H1 (cell line): ENCODE data around the gene DAZAP1.

Experiments
- CEBPB ChIP-seq: IDR thresholded peaks from 2 replicates; pipeline ENCODE4 v1.6.1; 2012; ENCODE audit warnings: low read depth, low read length
- CTCF ChIP-seq, 3 experiments: IDR thresholded peaks; 1 replicate in 2 of 3; 2 replicates in 1 of 3; pipeline versions ENCODE4 v1.5.1 to v1.6.1; 2011; ENCODE audit warnings: low read length in 3 of 3, mild to moderate bottlenecking in 3 of 3, inconsistent platforms in 2 of 3, low read depth in 1 of 3, moderate library complexity in 1 of 3; ENCODE audit not compliant: insufficient read depth in 1 of 3; ENCODE audit errors: control extremely low read depth in 1 of 3
- POLR2A ChIP-seq, 2 experiments: IDR thresholded peaks; 1 replicate in 1 of 2; 2 replicates in 1 of 2; pipeline ENCODE4 v1.6.1; 2011; ENCODE audit warnings: low read depth in 2 of 2, low read length in 2 of 2, mild to moderate bottlenecking in 2 of 2; ENCODE audit errors: control extremely low read depth in 1 of 2
- TCF12 ChIP-seq: IDR thresholded peaks from 2 replicates; pipeline ENCODE4 v1.6.1; 2011; ENCODE audit warnings: low read depth, mild to moderate bottlenecking, low read length
- ZNF274 ChIP-seq: IDR thresholded peaks from 2 replicates; pipeline ENCODE4 v1.7.0; 2012; ENCODE audit warnings: low read length, borderline replicate concordance; ENCODE audit errors: extremely low read depth
- TF ChIP-seq, protein P1 (sequence below): IDR thresholded peaks from 2 replicates; pipeline ENCODE4 v1.6.1; 2012; ENCODE audit warnings: inconsistent platforms

GRCh38 chr19:1385816-1386215, 21.6 kb upstream of the DAZAP1 start:
- TF ChIP-seq TCF12, result no peak
- TF ChIP-seq CTCF (IDR thresholded peaks at IDR 0.05; ENCODE audit: control extremely low read depth in 1 of 3, insufficient read depth in 1 of 3, low read depth in 1 of 3, low read length in 3 of 3), result no peak
- TF ChIP-seq, protein P1, sequence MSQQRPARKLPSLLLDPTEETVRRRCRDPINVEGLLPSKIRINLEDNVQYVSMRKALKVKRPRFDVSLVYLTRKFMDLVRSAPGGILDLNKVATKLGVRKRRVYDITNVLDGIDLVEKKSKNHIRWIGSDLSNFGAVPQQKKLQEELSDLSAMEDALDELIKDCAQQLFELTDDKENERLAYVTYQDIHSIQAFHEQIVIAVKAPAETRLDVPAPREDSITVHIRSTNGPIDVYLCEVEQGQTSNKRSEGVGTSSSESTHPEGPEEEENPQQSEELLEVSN, result no peak
- no peak for TF ChIP-seq CEBPB
- no peak for TF ChIP-seq ZNF274
- no peak for TF ChIP-seq POLR2A (IDR thresholded peaks at IDR 0.05; ENCODE audit: control extremely low read depth in 1 of 2, low read depth in 2 of 2, low read length in 2 of 2)
